Measurements from ENCODE around the gene THSD7B. TPM values are rescaled to one million over a fixed set of nuclear protein-coding genes. Genes with fewer than 3 reads are reported as not detected.
"Not testable (repeated sequence)": the region's sequence is repeated elsewhere in the genome, so short reads cannot be mapped to it uniquely, and the experiment has no call there.

The THSD7B gene
- total RNA-seq, 1 donor: 0.36 TPM

GRCh38 chr2:137047369-137047768 is 282.0 kb downstream of the THSD7B start:
- TF ChIP-seq, protein P1, sequence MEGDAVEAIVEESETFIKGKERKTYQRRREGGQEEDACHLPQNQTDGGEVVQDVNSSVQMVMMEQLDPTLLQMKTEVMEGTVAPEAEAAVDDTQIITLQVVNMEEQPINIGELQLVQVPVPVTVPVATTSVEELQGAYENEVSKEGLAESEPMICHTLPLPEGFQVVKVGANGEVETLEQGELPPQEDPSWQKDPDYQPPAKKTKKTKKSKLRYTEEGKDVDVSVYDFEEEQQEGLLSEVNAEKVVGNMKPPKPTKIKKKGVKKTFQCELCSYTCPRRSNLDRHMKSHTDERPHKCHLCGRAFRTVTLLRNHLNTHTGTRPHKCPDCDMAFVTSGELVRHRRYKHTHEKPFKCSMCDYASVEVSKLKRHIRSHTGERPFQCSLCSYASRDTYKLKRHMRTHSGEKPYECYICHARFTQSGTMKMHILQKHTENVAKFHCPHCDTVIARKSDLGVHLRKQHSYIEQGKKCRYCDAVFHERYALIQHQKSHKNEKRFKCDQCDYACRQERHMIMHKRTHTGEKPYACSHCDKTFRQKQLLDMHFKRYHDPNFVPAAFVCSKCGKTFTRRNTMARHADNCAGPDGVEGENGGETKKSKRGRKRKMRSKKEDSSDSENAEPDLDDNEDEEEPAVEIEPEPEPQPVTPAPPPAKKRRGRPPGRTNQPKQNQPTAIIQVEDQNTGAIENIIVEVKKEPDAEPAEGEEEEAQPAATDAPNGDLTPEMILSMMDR (IDR thresholded peaks at IDR 0.05; ENCODE audit: insufficient read depth, low read length): no peak
- no peak overlapping the region for H3K4me3 ChIP-seq (ENCODE audit: low read depth, low read length)
- no peak for DNase-seq (ENCODE audit: low read depth)

- no peak for DNase-seq (ENCODE audit: low read depth)
- no peak overlapping the region for H3K4me3 ChIP-seq (ENCODE audit: low read depth, low read length)
- TF ChIP-seq, protein P1 (IDR thresholded peaks at IDR 0.05; ENCODE audit: insufficient read depth, low read length): no peak
Observed at GRCh38 chr2:137048455-137048854, 283.1 kb downstream of the THSD7B start.

DNA sequence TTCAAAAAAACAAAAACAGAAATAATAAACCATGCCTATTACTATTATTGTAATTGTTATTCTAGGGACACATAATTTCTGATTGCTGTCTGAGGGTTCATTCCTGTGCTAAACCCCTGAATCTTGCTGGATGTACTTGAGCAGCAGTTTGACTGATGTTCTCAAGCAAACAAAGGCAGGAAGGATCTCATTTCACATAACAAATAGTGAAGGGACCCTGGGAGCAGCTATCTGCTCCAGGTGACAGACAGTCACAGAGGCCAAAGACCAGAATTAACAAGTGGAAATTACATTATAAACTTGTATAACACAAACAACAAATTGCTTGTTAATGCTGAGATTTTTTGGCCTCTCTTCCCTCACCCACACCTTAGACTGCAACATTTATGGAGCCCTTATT is 284.2 kb downstream of the THSD7B start:
- DNase-seq (ENCODE audit: low read depth): no peak
- TF ChIP-seq, protein P1 (IDR thresholded peaks at IDR 0.05; ENCODE audit: insufficient read depth, low read length): no peak
- no peak overlapping the region for H3K4me3 ChIP-seq (ENCODE audit: low read depth, low read length)

- DNase-seq (ENCODE audit: low read depth): no peak
- H3K4me3 ChIP-seq (ENCODE audit: low read depth, low read length): no peak overlapping the region
- TF ChIP-seq, protein P1 (IDR thresholded peaks at IDR 0.05; ENCODE audit: insufficient read depth, low read length): no peak
Observed at GRCh38 chr2:137050949-137051348, 285.6 kb downstream of the THSD7B start.

DNA sequence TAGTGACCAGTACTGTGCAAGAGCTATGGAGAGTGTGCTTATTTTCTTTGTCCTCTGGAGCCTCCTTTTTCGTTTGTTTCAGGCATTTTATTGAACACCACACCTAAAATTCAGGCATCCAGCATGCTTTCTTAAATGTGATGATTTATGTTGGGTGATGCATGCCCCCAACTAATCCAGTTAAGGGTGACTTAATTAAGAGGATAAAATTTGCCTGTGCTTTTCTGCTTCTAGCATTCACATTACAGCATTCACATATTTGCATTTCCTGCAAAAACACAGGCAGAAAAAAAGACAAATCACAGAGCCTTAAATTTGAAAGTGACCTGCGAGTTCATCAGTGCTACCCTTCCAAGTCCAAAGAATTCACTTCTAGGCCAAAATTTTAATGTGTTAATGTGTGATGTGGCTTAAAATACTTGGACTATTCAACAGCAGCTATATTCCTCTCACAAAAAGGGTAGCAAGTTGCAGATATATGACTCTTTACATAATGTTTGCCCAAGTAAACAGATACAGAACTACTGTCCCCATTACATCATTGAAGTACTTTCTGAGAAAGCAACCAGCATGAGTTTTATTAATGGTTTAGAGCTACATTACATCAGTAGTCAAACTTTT is 286.5 kb downstream of the THSD7B start:
- H3K4me3 ChIP-seq (ENCODE audit: low read depth, low read length): no peak overlapping the region
- TF ChIP-seq, protein P1 (IDR thresholded peaks at IDR 0.05; ENCODE audit: insufficient read depth, low read length): no peak
- DNase-seq (ENCODE audit: low read depth): no peak

DNA sequence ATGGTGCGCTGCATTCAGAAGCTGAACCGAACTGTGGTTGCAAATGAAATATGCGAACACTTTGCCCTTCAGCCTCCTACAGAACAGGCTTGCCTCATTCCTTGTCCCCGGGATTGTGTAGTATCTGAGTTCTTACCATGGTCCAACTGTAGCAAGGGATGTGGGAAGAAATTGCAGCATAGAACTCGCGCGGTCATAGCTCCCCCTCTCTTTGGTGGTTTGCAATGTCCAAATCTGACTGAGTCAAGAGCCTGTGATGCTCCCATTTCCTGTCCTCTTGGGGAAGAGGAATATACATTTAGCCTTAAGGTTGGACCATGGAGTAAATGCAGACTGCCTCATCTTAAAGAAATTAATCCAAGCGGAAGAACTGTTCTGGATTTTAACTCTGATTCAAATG is 291.4 kb downstream of the THSD7B start:
- TF ChIP-seq, protein P1 (IDR thresholded peaks at IDR 0.05; ENCODE audit: insufficient read depth, low read length): no peak
- no peak for DNase-seq (ENCODE audit: low read depth)
- no peak overlapping the region for H3K4me3 ChIP-seq (ENCODE audit: low read depth, low read length)

GRCh38 chr2:137076111-137076765 is 310.9 kb downstream of the THSD7B start:
- not testable (repeated sequence) for DNase-seq (ENCODE audit: low read depth)

More at GRCh38 chr2:137076111-137076765, 310.9 kb downstream of the THSD7B start:
- H3K4me3 ChIP-seq (ENCODE audit: low read depth, low read length): not testable (repeated sequence)

Data from fibroblast of the aortic adventitia (primary cell).